ENCODE measurements around the gene CERS3. TPM values are rescaled to one million over a fixed set of nuclear protein-coding genes. Genes with fewer than 3 reads are reported as not detected.

Gene CERS3
- total RNA-seq, 1 experiment from 2014 or later, result not detected

GRCh38 chr15:100400996-100401395, 127.8 kb downstream of the CERS3 start:
- TF ChIP-seq CTCF (IDR thresholded peaks at IDR 0.05) (no peak), SIN3A (IDR thresholded peaks at IDR 0.05; ENCODE audit: borderline replicate concordance, insufficient read depth, low read depth, low read length) (no peak), POLR2AphosphoS5 (IDR thresholded peaks at IDR 0.05; ENCODE audit: low read depth, low read length) (no peak), TCF7L2 (IDR thresholded peaks at IDR 0.05; ENCODE audit: low read depth, low read length) (no peak), REST (IDR thresholded peaks at IDR 0.05; ENCODE audit: insufficient read depth in 1 of 2, low read depth in 2 of 2, low read length in 1 of 2) (no peak)
- Histone ChIP-seq H3K4me1 (ENCODE audit: control insufficient read depth, insufficient read depth, low read length) (no peaks in the 10 kb centered on the region), H3K9me3 (ENCODE audit: control insufficient read depth, insufficient read depth, low read depth, low read length) (no peaks in the 10 kb centered on the region), H3K36me3 (ENCODE audit: control insufficient read depth, insufficient read depth, low read length) (no peaks in the 10 kb centered on the region), H3K4me3 (ENCODE audit: low read depth in 2 of 2, low read length in 2 of 2) (no peak overlapping the region), H3K27me3 (ENCODE audit: control insufficient read depth, insufficient read depth, low read length) (no peaks in the 10 kb centered on the region; the same call in 1 of the 2 replicates), H3K27ac (ENCODE audit: low read length) (no peak overlapping the region)
- CTCF ChIA-PET, result no interaction called here
- intact Hi-C loops (cut with micrococcal nuclease; ENCODE audit: unreplicated experiment) (no loop called here), in situ Hi-C loops (cut with HindIII; ENCODE audit: low pct_unique_long_range_greater_than_20kb, low sequenced_read_pairs) (no loop called here)
- POLR2A ChIA-PET, result no interaction called here
- ATAC-seq, result no peak
- no peak for DNase-seq (ENCODE audit: low read depth, low spot score)
- no TSS peak for BruUV-seq (replicated peaks)

GRCh38 chr15:100394736-100395440, 133.9 kb downstream of the CERS3 start:
- H3K27me3 ChIP-seq (ENCODE audit: control insufficient read depth, insufficient read depth, low read length), result no peaks in the 10 kb centered on the region
- H3K4me1 ChIP-seq (ENCODE audit: control insufficient read depth, insufficient read depth, low read length), result no peaks in the 10 kb centered on the region
- no peak for ATAC-seq
- no peak overlapping the region for H3K27ac ChIP-seq (ENCODE audit: low read length)
- DNase-seq (ENCODE audit: low read depth, low spot score), result no peak
- no peaks in the 10 kb centered on the region for H3K36me3 ChIP-seq (ENCODE audit: control insufficient read depth, insufficient read depth, low read length)
- TF ChIP-seq CTCF (IDR thresholded peaks at IDR 0.05) (no peak), POLR2AphosphoS5 (IDR thresholded peaks at IDR 0.05; ENCODE audit: low read depth, low read length) (no peak), SIN3A (IDR thresholded peaks at IDR 0.05; ENCODE audit: borderline replicate concordance, insufficient read depth, low read depth, low read length) (no peak), REST (IDR thresholded peaks at IDR 0.05; ENCODE audit: insufficient read depth in 1 of 2, low read depth in 2 of 2, low read length in 1 of 2) (no peak), TCF7L2 (IDR thresholded peaks at IDR 0.05; ENCODE audit: low read depth, low read length) (no peak)
- ChIA-PET CTCF (no interaction called here), POLR2A (no interaction called here)
- in situ Hi-C loops (cut with HindIII; ENCODE audit: low pct_unique_long_range_greater_than_20kb, low sequenced_read_pairs) (no loop called here), intact Hi-C loops (cut with micrococcal nuclease; ENCODE audit: unreplicated experiment) (no loop called here)
- H3K9me3 ChIP-seq (ENCODE audit: control insufficient read depth, insufficient read depth, low read depth, low read length), result no peaks in the 10 kb centered on the region
- no TSS peak for BruUV-seq (replicated peaks)
- no peak overlapping the region for H3K4me3 ChIP-seq (ENCODE audit: low read depth in 2 of 2, low read length in 2 of 2)

All from Panc1 (cell line).